ENCODE results near the gene SLC25A21.

DNA sequence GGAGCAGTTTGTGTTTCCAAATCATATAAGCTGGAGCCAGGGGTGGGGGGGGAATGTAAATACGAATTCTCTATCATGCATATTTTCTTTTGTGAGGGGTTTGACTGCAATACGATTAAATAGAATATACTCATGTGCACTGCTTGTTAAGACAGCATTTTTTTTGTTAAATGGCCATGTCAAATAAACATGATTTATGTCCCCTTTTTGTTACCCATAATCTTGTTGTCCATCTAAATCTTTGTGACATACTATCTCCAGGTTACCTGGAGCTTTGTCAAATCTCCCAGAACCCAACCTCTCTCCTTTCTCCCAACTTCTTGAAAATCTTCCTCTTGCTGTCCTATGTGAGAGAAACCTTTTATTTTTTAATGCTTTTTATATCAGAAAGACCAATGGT lies 233.1 kb downstream of the SLC25A21 start:
- TF ChIP-seq, protein P1, sequence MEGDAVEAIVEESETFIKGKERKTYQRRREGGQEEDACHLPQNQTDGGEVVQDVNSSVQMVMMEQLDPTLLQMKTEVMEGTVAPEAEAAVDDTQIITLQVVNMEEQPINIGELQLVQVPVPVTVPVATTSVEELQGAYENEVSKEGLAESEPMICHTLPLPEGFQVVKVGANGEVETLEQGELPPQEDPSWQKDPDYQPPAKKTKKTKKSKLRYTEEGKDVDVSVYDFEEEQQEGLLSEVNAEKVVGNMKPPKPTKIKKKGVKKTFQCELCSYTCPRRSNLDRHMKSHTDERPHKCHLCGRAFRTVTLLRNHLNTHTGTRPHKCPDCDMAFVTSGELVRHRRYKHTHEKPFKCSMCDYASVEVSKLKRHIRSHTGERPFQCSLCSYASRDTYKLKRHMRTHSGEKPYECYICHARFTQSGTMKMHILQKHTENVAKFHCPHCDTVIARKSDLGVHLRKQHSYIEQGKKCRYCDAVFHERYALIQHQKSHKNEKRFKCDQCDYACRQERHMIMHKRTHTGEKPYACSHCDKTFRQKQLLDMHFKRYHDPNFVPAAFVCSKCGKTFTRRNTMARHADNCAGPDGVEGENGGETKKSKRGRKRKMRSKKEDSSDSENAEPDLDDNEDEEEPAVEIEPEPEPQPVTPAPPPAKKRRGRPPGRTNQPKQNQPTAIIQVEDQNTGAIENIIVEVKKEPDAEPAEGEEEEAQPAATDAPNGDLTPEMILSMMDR (IDR thresholded peaks at IDR 0.05 in 2 of 3, conservative IDR thresholded peaks at IDR 0.05 in 1 of 3; ENCODE audit: control insufficient read depth in 2 of 3, extremely low read depth in 1 of 3, insufficient read depth in 1 of 3, low read depth in 3 of 3, low read length in 3 of 3), result no peak
- TF ChIP-seq FOXM1 (IDR thresholded peaks at IDR 0.05; ENCODE audit: low read depth, low read length), result no peak

All from GM12878 (cell line).